HepG2 (cell line): Measurements from ENCODE around the gene WNT6. TPM values are rescaled to one million over a fixed set of nuclear protein-coding genes. Genes with fewer than 3 reads are reported as not detected.
"Not testable (repeated sequence)": the region's sequence is repeated elsewhere in the genome, so short reads cannot be mapped to it uniquely, and the experiment has no call there.

Experiments
- ATAC-seq: fragments of 200-7000 bp; cut with Tn5 transposase; 3 replicates; pipeline ENCODE4 v1.9.1; 2020; ENCODE audit warnings: mild to moderate bottlenecking, moderate library complexity
- BruUV-seq: library from RNA; stranded (reverse); fragments of 400-500 nt; replicated peaks from 2 replicates; lab custom pipeline; 2021; lab: Mats Ljungman, UMichigan
- CTCF ChIA-PET: fragments of 300-600 bp; formaldehyde crosslinking; extraction: SDS; loops from one replicate; lab custom pipeline; 2021; ENCODE audit warnings: low total read pairs, inconsistent platforms, low intra/inter-chr PET ratio; lab: Yijun Ruan, JAX
- POLR2A ChIA-PET: fragments of 350-600 bp; sonication (Branson Sonifier 250); formaldehyde crosslinking; loops from one replicate; lab custom pipeline; 2020; ENCODE audit warnings: antibody characterized with exemption, inconsistent platforms; lab: Yijun Ruan, JAX
- DNase-seq: peaks from one replicate; pipeline ENCODE4 v3.0.0-alpha.2; 2015; ENCODE audit warnings: low spot score
- FAIRE-seq: peaks from 3 replicates; lab custom pipeline; 2011; peaks lifted over from hg19 to GRCh38; lab: Jason Lieb, UNC
- H2AFZ ChIP-seq: one replicate; pipeline ENCODE4 v1.6.1; 2011; ENCODE audit warnings: low read length, inconsistent platforms
- H3K27ac ChIP-seq: fragments of 300-600 bp; 3 replicates; pipeline ENCODE4 v1.8.0; 2011; ENCODE audit warnings: mixed run types, mild to moderate bottlenecking, mixed read lengths, low read length, inconsistent platforms; ENCODE audit not compliant: insufficient read depth; ENCODE audit errors: extremely low read length
- H3K27me3 ChIP-seq, 2 experiments: fragments of 200-600 bp in 1 of 2; 2 replicates in 1 of 2; 3 replicates in 1 of 2; pipeline versions ENCODE4 v1.6.0 to v1.8.0; 2011; ENCODE audit warnings: low read length in 2 of 2, mild to moderate bottlenecking in 2 of 2, moderate library complexity in 2 of 2, inconsistent platforms in 1 of 2; ENCODE audit not compliant: insufficient read depth in 2 of 2, control insufficient read depth in 1 of 2
- H3K36me3 ChIP-seq, 2 experiments: fragments of 200-600 bp in 1 of 2; replicated peaks in 1 of 2; 2 replicates in 1 of 2; 3 replicates in 1 of 2; pipeline versions ENCODE4 v1.5.1 to v1.8.0; 2011; ENCODE audit warnings: low read length in 2 of 2, inconsistent platforms in 1 of 2; ENCODE audit not compliant: insufficient read depth in 2 of 2, control insufficient read depth in 1 of 2
- H3K4me1 ChIP-seq: 2 replicates; pipeline ENCODE4 v1.5.1; 2012; ENCODE audit warnings: low read length, inconsistent platforms; ENCODE audit not compliant: insufficient read depth
- H3K4me2 ChIP-seq: 2 replicates; pipeline ENCODE4 v1.6.0; 2011; ENCODE audit warnings: low read depth, low read length, inconsistent platforms
- H3K4me3 ChIP-seq, 3 experiments: fragments of 200-600 bp in 1 of 3; sonication (generic), shearing (Covaris generic) in 1 of 3; replicated peaks in 1 of 3; 2 replicates each; pipeline ENCODE4 v1.5.1; 2011 to 2016; ENCODE audit warnings: low read length in 3 of 3, inconsistent platforms in 2 of 3, low read depth in 2 of 3, mild to moderate bottlenecking in 2 of 3, control low read depth in 1 of 3, mixed read lengths in 1 of 3; ENCODE audit not compliant: insufficient read depth in 1 of 3
- H3K79me2 ChIP-seq: one replicate; pipeline ENCODE4 v1.6.1; 2011; ENCODE audit warnings: low read length, inconsistent platforms; ENCODE audit not compliant: insufficient read depth
- H3K9ac ChIP-seq: 2 replicates; pipeline ENCODE4 v1.6.0; 2011; ENCODE audit warnings: mild to moderate bottlenecking, low read depth, low read length, inconsistent platforms; ENCODE audit not compliant: insufficient read depth
- H3K9me3 ChIP-seq: 2 replicates; pipeline ENCODE4 v1.5.1; 2012; ENCODE audit warnings: mild to moderate bottlenecking, low read length
- H4K20me1 ChIP-seq: 2 replicates; pipeline ENCODE4 v1.6.0; 2011; ENCODE audit warnings: inconsistent platforms, mild to moderate bottlenecking, low read length, moderate library complexity; ENCODE audit not compliant: insufficient read depth
- ATF4 ChIP-seq, 2 experiments: fragments of 450-650 bp in 1 of 2; sonication (generic) in 1 of 2; formaldehyde crosslinking; IDR thresholded peaks; 2 replicates each; pipeline versions ENCODE4 v1.5.0 to v1.8.0; 2020 to 2022; ENCODE audit warnings: mild to moderate bottlenecking in 1 of 2, missing genetic modification reagents in 1 of 2
- CEBPB ChIP-seq: IDR thresholded peaks from 2 replicates; pipeline ENCODE4 v1.6.1; 2011; ENCODE audit warnings: low read depth, low read length, improper control_type of control experiment, borderline replicate concordance
- PREB ChIP-seq: sonication (generic); formaldehyde crosslinking; IDR thresholded peaks from 2 replicates; pipeline ENCODE4 v1.4.0; 2020; ENCODE audit warnings: missing genetic modification reagents
- WGBS: methylation state at CpG from one replicate; pipeline ENCODE4 v1.1.6; 2017; ENCODE audit warnings: low lambda C conversion rate; 5-methylcytosine and 5-hydroxymethylcytosine counted together
- in situ Hi-C: cut with HindIII; loops from 2 replicates; pipeline ENCODE4 v1.10.0; 2017; ENCODE audit warnings: low pct_unique_long_range_greater_than_20kb; ENCODE audit not compliant: extremely low pct_ligation_motif_present
- intact Hi-C: fragments of 100-400 bp; cut with micrococcal nuclease; formaldehyde crosslinking; loops from one replicate; pipeline ENCODE4 v1.10.0; 2022; ENCODE audit not compliant: unreplicated experiment
- polyA plus RNA-seq, 8 experiments: library from polyadenylated mRNA; depleted of rRNA in 3 of 8; stranded (reverse) in 7 of 8; unstranded in 1 of 8; fragments of >200 nt; fragmentation: Illumina TruSeq in 4 of 8; extraction: Trizol in 4 of 8; gene quantifications; 2 replicates each; pipeline versions ENCODE4 v1.2.1 to v1.2.3, GENCODE V29; 2011 to 2016; ENCODE audit warnings: low read depth in 4 of 8, missing spikeins in 1 of 8, mixed read lengths in 1 of 8; ENCODE audit not compliant: insufficient read depth in 1 of 8
- total RNA-seq, 5 experiments: library from RNA; depleted of rRNA; stranded (reverse); fragments of >200 nt; fragmentation: Illumina TruSeq; extraction: Trizol; gene quantifications; 2 replicates each; pipeline ENCODE4 v1.2.3, GENCODE V29; 2016; ENCODE audit warnings: low read depth in 1 of 5

WNT6 gene
- total and polyA plus RNA-seq, 2 of the 13 experiments (the other 11 are each of a cell fraction or from before 2014, with no cell fraction given), result 0.20 TPM; not detected in 1

- Histone ChIP-seq H3K27ac (no peak overlapping the region), H3K4me1 (no peaks in the 10 kb centered on the region), H3K27me3 (peaks cover 1 to 49% of the 10 kb centered on the region in 2 experiments; a peak in 4 of 5 replicates), H3K9ac (no peak overlapping the region), H3K4me2 (no peak overlapping the region), H3K9me3 (no peaks in the 10 kb centered on the region), H3K36me3 (no peaks in the 10 kb centered on the region), H3K79me2 (no peaks in the 10 kb centered on the region), H4K20me1 (no peaks in the 10 kb centered on the region), H3K4me3 (no peak overlapping the region), H2AFZ (no peak overlapping the region)
- in situ Hi-C loops, result loop anchor here (25.0 kb wide), 1 partner anchor 103 kb away; no protein-coding TSS in a partner anchor
- 0% methylated on average over 1 of the region's 1 CpG for WGBS
- TF ChIP-seq PREB (CRISPR knock-in tag) (no peak), CEBPB (peak; percentile 71), ATF4 (CRISPR knock-in tag; IDR thresholded peaks at IDR 0.05) (peak in 1 of 2 experiments; percentile 12; a peak in 1 of 4 replicates)
- no peak for DNase-seq
- ChIA-PET POLR2A (no interaction called here), CTCF (no interaction called here)
- no peak for FAIRE-seq
- ATAC-seq, result no peak
- BruUV-seq, result no TSS peak
- intact Hi-C loops, result no loop called here
Measured at GRCh38 chr2:218839888-218840287, 19.7 kb upstream of the WNT6 start.

GRCh38 chr2:218844334-218844733 is 15.3 kb upstream of the WNT6 start:
- WGBS, result 69% methylated on average over 5 of the region's 5 CpGs
- CTCF ChIA-PET, result not testable (repeated sequence)
- in situ Hi-C loops, result loop anchor here (25.0 kb wide), 1 partner anchor 107 kb away; no protein-coding TSS in a partner anchor

More at GRCh38 chr2:218844334-218844733, 15.3 kb upstream of the WNT6 start:
- H3K4me1 ChIP-seq, result peaks cover 18% of the 10 kb centered on the region
- H3K27me3 ChIP-seq, result peaks cover 0 to 21% of the 10 kb centered on the region in 2 experiments; a peak in 4 of 5 replicates
- H3K27ac ChIP-seq, H3K9ac ChIP-seq, H2AFZ ChIP-seq, H3K4me3 ChIP-seq, H3K79me2 ChIP-seq, intact Hi-C loops, H4K20me1 ChIP-seq, H3K36me3 ChIP-seq, POLR2A ChIA-PET, H3K4me2 ChIP-seq, BruUV-seq, H3K9me3 ChIP-seq, FAIRE-seq, ATAC-seq, DNase-seq: not testable (repeated sequence)
